K562 (cell line): ENCODE measurements around the gene PLEKHH2. TPM values are rescaled to one million over a fixed set of nuclear protein-coding genes. Genes with fewer than 3 reads are reported as not detected.
A peak's percentile ranks its signal among the peaks of the same experiment; 100 is the strongest.

Source experiments
- ARHGAP35 ChIP-seq: fragments of 450-650 bp; IDR thresholded peaks from 2 replicates; pipeline ENCODE4 v1.6.1; 2018; ENCODE audit not compliant: partially characterized antibody
- CAMTA2 ChIP-seq: fragments of 250-450 bp; sonication (Bioruptor Pico); conservative IDR thresholded peaks from 2 replicates; pipeline ENCODE4 v1.5.1; 2022
- CHD1 ChIP-seq: fragments of 200-600 bp; sonication (generic); IDR thresholded peaks from one replicate; pipeline ENCODE4 v1.6.1; 2012; ENCODE audit warnings: mild to moderate bottlenecking, moderate library complexity, low read length, inconsistent platforms
- ERF ChIP-seq: fragments of 450-650 bp; formaldehyde crosslinking; IDR thresholded peaks from 2 replicates; pipeline ENCODE4 v1.4.0; 2020; ENCODE audit warnings: mild to moderate bottlenecking, mixed read lengths
- HNRNPLL ChIP-seq: fragments of 200-400 bp; formaldehyde crosslinking; IDR thresholded peaks from 2 replicates; pipeline ENCODE4 v1.6.1; 2017; ENCODE audit warnings: low read length, low read depth, mild to moderate bottlenecking; ENCODE audit not compliant: poor library complexity, severe bottlenecking
- ILF3 ChIP-seq: fragments of 450-650 bp; IDR thresholded peaks from 2 replicates; pipeline ENCODE4 v1.6.1; 2018; ENCODE audit warnings: antibody characterized with exemption, mild to moderate bottlenecking, moderate library complexity, borderline replicate concordance
- KLF16 ChIP-seq: IDR thresholded peaks from 2 replicates; pipeline ENCODE4 v1.6.1; 2016; ENCODE audit warnings: antibody characterized with exemption
- MAFK ChIP-seq: IDR thresholded peaks from 2 replicates; pipeline ENCODE4 v1.6.1; 2011; ENCODE audit warnings: low read length, improper control_type of control experiment
- MBD1 ChIP-seq: fragments of 250-450 bp; sonication (Bioruptor Pico); IDR thresholded peaks from 2 replicates; pipeline ENCODE4 v1.8.0; 2022; ENCODE audit warnings: inconsistent platforms
- MCM2 ChIP-seq: fragments of 450-650 bp; IDR thresholded peaks from 2 replicates; pipeline ENCODE4 v1.6.1; 2017; ENCODE audit warnings: low read depth, mild to moderate bottlenecking
- MEF2A ChIP-seq: IDR thresholded peaks from 2 replicates; pipeline ENCODE4 v1.6.1; 2011; ENCODE audit warnings: low read depth, mild to moderate bottlenecking, low read length, moderate library complexity; ENCODE audit not compliant: control insufficient read depth
- NONO ChIP-seq, 2 experiments: fragments of 200-400 bp in 1 of 2; fragments of 450-650 bp in 1 of 2; formaldehyde crosslinking in 1 of 2; IDR thresholded peaks; 2 replicates each; pipeline ENCODE4 v1.6.1; 2017; ENCODE audit warnings: low read depth in 2 of 2, mild to moderate bottlenecking in 2 of 2, moderate library complexity in 2 of 2, low read length in 1 of 2
- SIX5 ChIP-seq, 2 experiments: IDR thresholded peaks; 2 replicates each; pipeline ENCODE4 v1.6.1; 2011; ENCODE audit warnings: low read length in 2 of 2, borderline replicate concordance in 1 of 2, low read depth in 1 of 2, mild to moderate bottlenecking in 1 of 2, moderate library complexity in 1 of 2; ENCODE audit not compliant: insufficient read depth in 1 of 2
- SRSF1 ChIP-seq: fragments of 200-400 bp; formaldehyde crosslinking; IDR thresholded peaks from 2 replicates; pipeline ENCODE4 v1.6.1; 2017; ENCODE audit warnings: mild to moderate bottlenecking, low read depth, low read length, moderate library complexity
- USF2 ChIP-seq: sonication (generic); formaldehyde crosslinking; IDR thresholded peaks from 2 replicates; pipeline ENCODE4 v1.5.0; 2020; ENCODE audit warnings: missing genetic modification reagents
- ZBTB17 ChIP-seq: fragments of 450-650 bp; formaldehyde crosslinking; IDR thresholded peaks from 2 replicates; pipeline ENCODE4 v1.4.0; 2020; ENCODE audit warnings: mild to moderate bottlenecking
- ZNF609 ChIP-seq: sonication (generic); formaldehyde crosslinking; IDR thresholded peaks from 2 replicates; pipeline ENCODE4 v1.8.1; 2023; ENCODE audit warnings: missing genetic modification reagents, mild to moderate bottlenecking, borderline replicate concordance
- polyA plus RNA-seq, 8 experiments: library from polyadenylated mRNA; depleted of rRNA in 4 of 8; stranded (reverse) in 5 of 8; unstranded in 3 of 8; fragments of >200 nt; fragmentation: Nextera tagmentation in 2 of 8; fragmentation: Illumina TruSeq in 1 of 8; extraction: Ambion mirVana in 2 of 8; extraction: Trizol in 1 of 8; gene quantifications; 2 replicates each; pipeline versions ENCODE4 v1.2.1 to v1.2.3, GENCODE V29; 2011 to 2014; ENCODE audit warnings: inconsistent platforms in 1 of 8, missing spikeins in 1 of 8
- total RNA-seq, 7 experiments: library from RNA; depleted of rRNA in 6 of 7; stranded (reverse); fragments of >200 nt in 6 of 7; fragmentation: Illumina TruSeq in 2 of 7; extraction: Trizol in 2 of 7; gene quantifications; 2 replicates each; pipeline versions ENCODE4 v1.2.1 to v1.2.3, GENCODE V29; 2011 to 2021; ENCODE audit warnings: low replicate concordance in 1 of 7

PLEKHH2 gene
- total and polyA plus RNA-seq, 9 of the 15 experiments (the other 6 are each of a cell fraction or from before 2014, with no cell fraction given), result 0.77 to 13.5 (median 2.7) TPM

- no peak for TF ChIP-seq CHD1
- peak; percentile 98 for TF ChIP-seq KLF16
- 0 out of 2 replicates have a peak, but pooled peaks have one; percentile 2 for TF ChIP-seq ILF3
- no peak for TF ChIP-seq USF2 (CRISPR knock-in tag)
- TF ChIP-seq MCM2, result no peak
- TF ChIP-seq CAMTA2 (CRISPR knock-in tag), result no peak
- no peak for TF ChIP-seq SRSF1
- peak; percentile 68; the same call in 1 of the 2 replicates for TF ChIP-seq ZNF609 (CRISPR knock-in tag)
- TF ChIP-seq HNRNPLL, result no peak
- TF ChIP-seq MBD1 (CRISPR knock-in tag), result no peak
- TF ChIP-seq MEF2A, result peak; percentile 49; the same call in 1 of the 2 replicates
- 0 out of 2 replicates have a peak, but pooled peaks have one; percentile 71 for TF ChIP-seq ERF (CRISPR knock-in tag)
- no peak for TF ChIP-seq MAFK
- 0 out of 2 replicates have a peak, but pooled peaks have one; percentile 43 for TF ChIP-seq ZBTB17
- TF ChIP-seq SIX5 (IDR thresholded peaks at IDR 0.05; ENCODE audit: borderline replicate concordance in 1 of 2, insufficient read depth in 1 of 2, low read depth in 1 of 2, low read length in 2 of 2), result no peak
- TF ChIP-seq NONO (IDR thresholded peaks at IDR 0.05; ENCODE audit: low read depth in 2 of 2, low read length in 1 of 2), result 0 out of 4 replicates have a peak, but pooled peaks of 1 of the 2 experiments have one; percentile 30
- TF ChIP-seq ARHGAP35, result no peak
These were observed 87.9 kb downstream of the PLEKHH2 start (continued) for GRCh38 chr2:43724728-43725526.
